DND-41 (cell line): ENCODE data around the gene TNIK.

Source experiments
- ATAC-seq: fragments of 200-7000 bp; cut with Tn5 transposase; 3 replicates; pipeline ENCODE4 v1.9.1; 2021; ENCODE audit warnings: low read depth; ENCODE audit not compliant: insufficient read depth
- DNase-seq: peaks from one replicate; pipeline ENCODE4 v3.0.0-alpha.2; 2020
- H2AFZ ChIP-seq: 2 replicates; pipeline ENCODE4 v1.6.0; 2012; ENCODE audit warnings: low read depth, low read length
- H3K27ac ChIP-seq: 2 replicates; pipeline ENCODE4 v1.5.1; 2012; ENCODE audit warnings: low read length, inconsistent platforms
- H3K27me3 ChIP-seq: fragments of 200-600 bp; sonication (generic); 2 replicates; pipeline ENCODE4 v1.6.0; 2012; ENCODE audit warnings: low read length, mild to moderate bottlenecking, inconsistent platforms; ENCODE audit not compliant: insufficient read depth, poor library complexity
- H3K36me3 ChIP-seq: 2 replicates; pipeline ENCODE4 v1.5.1; 2012; ENCODE audit warnings: low read length, inconsistent platforms; ENCODE audit not compliant: insufficient read depth
- H3K4me1 ChIP-seq: 2 replicates; pipeline ENCODE4 v1.5.1; 2012; ENCODE audit warnings: mild to moderate bottlenecking, low read length; ENCODE audit not compliant: insufficient read depth
- H3K4me2 ChIP-seq: 2 replicates; pipeline ENCODE4 v1.6.0; 2012; ENCODE audit warnings: mild to moderate bottlenecking, moderate library complexity, low read length, inconsistent platforms; ENCODE audit not compliant: insufficient read depth
- H3K4me3 ChIP-seq, 2 experiments: fragments of 200-600 bp in 1 of 2; shearing (Covaris generic) in 1 of 2; 2 replicates each; pipeline ENCODE4 v1.5.1; 2012 to 2016; ENCODE audit warnings: inconsistent platforms in 2 of 2, low read length in 2 of 2, mild to moderate bottlenecking in 2 of 2, low read depth in 1 of 2, moderate library complexity in 1 of 2
- H3K79me2 ChIP-seq: 2 replicates; pipeline ENCODE4 v1.6.0; 2012; ENCODE audit warnings: low read length, inconsistent platforms; ENCODE audit not compliant: insufficient read depth
- H3K9ac ChIP-seq: 2 replicates; pipeline ENCODE4 v1.6.0; 2012; ENCODE audit warnings: low read depth, mild to moderate bottlenecking, inconsistent platforms, low read length, moderate library complexity
- H3K9me3 ChIP-seq: 2 replicates; pipeline ENCODE4 v1.5.1; 2012; ENCODE audit warnings: low read length, moderate library complexity, mild to moderate bottlenecking, inconsistent platforms; ENCODE audit not compliant: insufficient read depth, severe bottlenecking
- H4K20me1 ChIP-seq: 2 replicates; pipeline ENCODE4 v1.6.0; 2012; ENCODE audit warnings: low read length; ENCODE audit not compliant: insufficient read depth
- EZH2 ChIP-seq: IDR thresholded peaks from 3 replicates; pipeline ENCODE4 v1.6.1; 2012; ENCODE audit warnings: borderline replicate concordance, low read depth, mild to moderate bottlenecking, moderate library complexity, low read length, inconsistent platforms; ENCODE audit not compliant: severe bottlenecking
- TF ChIP-seq, protein P1 (sequence below): IDR thresholded peaks from 2 replicates; pipeline ENCODE4 v1.5.1; 2012; ENCODE audit warnings: borderline replicate concordance, low read length, moderate library complexity, mild to moderate bottlenecking; ENCODE audit not compliant: poor library complexity, severe bottlenecking; ENCODE audit errors: extremely low read depth

The TNIK gene

DNA sequence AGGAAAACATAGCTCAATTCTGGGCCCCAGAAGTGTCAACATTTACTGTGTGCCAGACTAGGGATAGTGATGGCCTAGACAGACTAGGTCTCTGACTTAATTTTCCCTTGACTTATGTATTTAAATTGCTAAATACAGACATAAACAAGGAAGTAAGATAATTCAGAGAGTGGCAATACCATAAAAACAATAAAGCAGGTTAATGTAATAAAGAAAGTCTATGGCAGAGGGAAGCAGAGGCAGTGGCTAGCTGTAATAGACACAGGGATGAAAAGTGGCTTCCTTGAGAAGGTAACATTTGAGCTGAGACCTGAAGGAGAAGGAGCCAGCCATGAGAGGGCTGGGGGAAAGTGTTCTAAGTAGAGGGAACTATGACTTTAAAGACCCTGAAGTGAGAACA lies 95.7 kb downstream of the TNIK start:
- Histone ChIP-seq H3K9ac (no peak overlapping the region), H3K79me2 (no peaks in the 10 kb centered on the region), H3K36me3 (no peaks in the 10 kb centered on the region), H2AFZ (no peak overlapping the region), H3K9me3 (no peaks in the 10 kb centered on the region), H3K4me3 (no peak overlapping the region), H3K27me3 (no peaks in the 10 kb centered on the region), H3K4me1 (no peaks in the 10 kb centered on the region), H4K20me1 (no peaks in the 10 kb centered on the region), H3K4me2 (no peak overlapping the region), H3K27ac (no peak overlapping the region)
- ATAC-seq, result no peak
- no peak for DNase-seq
- TF ChIP-seq EZH2, result no peak
- TF ChIP-seq, protein P1, sequence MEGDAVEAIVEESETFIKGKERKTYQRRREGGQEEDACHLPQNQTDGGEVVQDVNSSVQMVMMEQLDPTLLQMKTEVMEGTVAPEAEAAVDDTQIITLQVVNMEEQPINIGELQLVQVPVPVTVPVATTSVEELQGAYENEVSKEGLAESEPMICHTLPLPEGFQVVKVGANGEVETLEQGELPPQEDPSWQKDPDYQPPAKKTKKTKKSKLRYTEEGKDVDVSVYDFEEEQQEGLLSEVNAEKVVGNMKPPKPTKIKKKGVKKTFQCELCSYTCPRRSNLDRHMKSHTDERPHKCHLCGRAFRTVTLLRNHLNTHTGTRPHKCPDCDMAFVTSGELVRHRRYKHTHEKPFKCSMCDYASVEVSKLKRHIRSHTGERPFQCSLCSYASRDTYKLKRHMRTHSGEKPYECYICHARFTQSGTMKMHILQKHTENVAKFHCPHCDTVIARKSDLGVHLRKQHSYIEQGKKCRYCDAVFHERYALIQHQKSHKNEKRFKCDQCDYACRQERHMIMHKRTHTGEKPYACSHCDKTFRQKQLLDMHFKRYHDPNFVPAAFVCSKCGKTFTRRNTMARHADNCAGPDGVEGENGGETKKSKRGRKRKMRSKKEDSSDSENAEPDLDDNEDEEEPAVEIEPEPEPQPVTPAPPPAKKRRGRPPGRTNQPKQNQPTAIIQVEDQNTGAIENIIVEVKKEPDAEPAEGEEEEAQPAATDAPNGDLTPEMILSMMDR, result no peak

DNA sequence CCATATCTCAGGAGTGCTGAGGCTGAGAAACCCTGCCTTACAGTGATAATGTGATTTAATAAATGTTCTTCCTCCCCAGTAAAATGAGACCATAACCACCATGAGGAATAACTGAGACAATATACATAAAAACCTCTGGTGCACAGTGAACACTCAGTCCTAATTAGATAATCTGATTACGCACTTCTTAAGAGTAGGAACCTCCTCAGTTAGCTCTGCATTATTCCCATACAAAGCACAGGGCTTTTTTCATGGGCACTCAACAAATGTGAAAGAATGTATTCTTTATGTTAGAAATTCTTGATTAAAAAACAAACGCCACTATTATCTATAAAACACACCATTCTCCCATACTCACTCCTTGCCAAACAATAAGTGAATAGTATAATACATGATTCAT lies 97.0 kb downstream of the TNIK start:
- H3K4me1 ChIP-seq, result no peaks in the 10 kb centered on the region
- H3K4me3 ChIP-seq, result no peak overlapping the region
- DNase-seq, result no peak
- TF ChIP-seq EZH2, result no peak
- TF ChIP-seq, protein P1, result no peak
- no peak overlapping the region for H3K27ac ChIP-seq
- H3K79me2 ChIP-seq, result no peaks in the 10 kb centered on the region
- ATAC-seq, result no peak
- no peaks in the 10 kb centered on the region for H4K20me1 ChIP-seq
- H3K4me2 ChIP-seq, result no peak overlapping the region
- H3K9me3 ChIP-seq, result no peaks in the 10 kb centered on the region
- H3K27me3 ChIP-seq, result no peaks in the 10 kb centered on the region
- H3K9ac ChIP-seq, result no peak overlapping the region
- no peaks in the 10 kb centered on the region for H3K36me3 ChIP-seq
- H2AFZ ChIP-seq, result no peak overlapping the region

DNA sequence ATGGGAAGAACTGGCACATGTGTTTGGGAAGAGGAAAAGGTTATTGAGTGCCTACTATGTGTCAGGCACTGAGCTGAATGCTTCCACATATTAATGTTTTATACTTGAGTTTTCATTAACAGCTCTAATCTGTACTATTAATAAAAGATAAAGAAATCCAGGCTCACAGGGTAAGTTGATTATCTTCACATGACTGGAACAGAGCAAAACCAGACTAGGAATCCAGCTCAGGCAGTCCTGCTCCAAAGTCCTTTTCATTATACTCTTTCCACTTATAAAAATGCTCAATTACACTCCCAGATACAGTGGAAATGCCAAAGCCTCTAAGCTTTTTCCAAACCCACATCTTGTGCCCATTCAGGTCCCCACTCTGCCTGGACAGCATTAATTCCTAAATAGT lies 97.6 kb downstream of the TNIK start:
- Histone ChIP-seq H3K9me3 (no peaks in the 10 kb centered on the region), H3K4me1 (no peaks in the 10 kb centered on the region), H3K27me3 (no peaks in the 10 kb centered on the region), H3K4me3 (no peak overlapping the region), H3K79me2 (no peaks in the 10 kb centered on the region), H4K20me1 (no peaks in the 10 kb centered on the region), H3K4me2 (no peak overlapping the region), H3K9ac (no peak overlapping the region), H2AFZ (no peak overlapping the region), H3K36me3 (no peaks in the 10 kb centered on the region), H3K27ac (no peak overlapping the region)
- no peak for ATAC-seq
- TF ChIP-seq EZH2, result no peak
- TF ChIP-seq, protein P1, result no peak
- no peak for DNase-seq

DNA sequence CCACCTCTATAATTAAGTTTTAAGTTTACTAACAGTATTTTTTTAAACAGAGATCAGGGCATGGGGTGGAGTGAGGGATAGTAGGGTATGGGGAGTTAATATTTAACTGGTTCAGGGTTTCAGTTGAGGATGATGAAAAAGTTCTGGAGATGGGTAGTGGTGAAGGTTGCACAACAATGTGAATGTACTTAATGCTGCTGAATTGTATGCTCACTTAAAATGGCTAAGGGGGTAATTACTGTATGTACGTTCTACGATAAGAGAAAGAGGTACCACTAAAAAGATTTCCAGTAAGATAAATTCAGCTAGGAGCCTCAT lies 101.4 kb downstream of the TNIK start:
- H3K4me1 ChIP-seq, result no peaks in the 10 kb centered on the region
- DNase-seq (no peak), ATAC-seq (no peak)
- H3K27me3 ChIP-seq, result peaks cover 6% of the 10 kb centered on the region
- no peak overlapping the region for H3K4me2 ChIP-seq
- H3K4me3 ChIP-seq, result no peak overlapping the region
- H3K36me3 ChIP-seq, result no peaks in the 10 kb centered on the region
- no peak overlapping the region for H3K27ac ChIP-seq
- TF ChIP-seq EZH2, result no peak
- TF ChIP-seq, protein P1, result no peak
- H2AFZ ChIP-seq, result no peak overlapping the region
- no peaks in the 10 kb centered on the region for H3K79me2 ChIP-seq
- H4K20me1 ChIP-seq, result no peaks in the 10 kb centered on the region
- H3K9me3 ChIP-seq, result no peaks in the 10 kb centered on the region
- no peak overlapping the region for H3K9ac ChIP-seq
